HG02840 (cell line): ENCODE results near the gene PNMA1.
A peak's percentile ranks its signal among the peaks of the same experiment; 100 is the strongest.
"Not testable (repeated sequence)": the region's sequence is repeated elsewhere in the genome, so short reads cannot be mapped to it uniquely, and the experiment has no call there.

ENCODE experiments used
- ATAC-seq: cut with Tn5 transposase; IDR thresholded peaks from one replicate; pipeline ENCODE4 v1.9.1; 2021; ENCODE audit warnings: mild to moderate bottlenecking, moderate library complexity, moderate number of reproducible peaks; ENCODE audit not compliant: unreplicated experiment, low FRiP score

Gene PNMA1

GRCh38 chr14:73718418-73719251 is 4.5 kb upstream of the PNMA1 start:
- no peak for ATAC-seq

GRCh38 chr14:73717711-73718417 is 3.7 kb upstream of the PNMA1 start:
- no peak for ATAC-seq

GRCh38 chr14:73717266-73717665 is 3.1 kb upstream of the PNMA1 start:
- no peak for ATAC-seq

GRCh38 chr14:73715707-73716106 is 1.5 kb upstream of the PNMA1 start:
- ATAC-seq = no peak

GRCh38 chr14:73714656-73715081 is 485 bp upstream of the PNMA1 start:
- peak; percentile 4 for ATAC-seq

- no peak for ATAC-seq
Measured at GRCh38 chr14:73713206-73713802, 880 bp downstream of the PNMA1 start.

GRCh38 chr14:73712540-73713180 is 1.5 kb downstream of the PNMA1 start:
- no peak for ATAC-seq

GRCh38 chr14:73712071-73712506 is 2.1 kb downstream of the PNMA1 start:
- no peak for ATAC-seq

- ATAC-seq = no peak
Measured at GRCh38 chr14:73710737-73711136, 3.4 kb downstream of the PNMA1 start.

GRCh38 chr14:73709904-73710469 is 4.2 kb downstream of the PNMA1 start:
- ATAC-seq = no peak

GRCh38 chr14:73708076-73708475 is 6.1 kb downstream of the PNMA1 start:
- not testable (repeated sequence) for ATAC-seq

- ATAC-seq = no peak
Measured at GRCh38 chr14:73700325-73700724, 13.9 kb downstream of the PNMA1 start.

GRCh38 chr14:73696466-73697400 is 17.5 kb downstream of the PNMA1 start:
- no peak for ATAC-seq

- ATAC-seq = no peak
Measured at GRCh38 chr14:73695997-73696396, 18.2 kb downstream of the PNMA1 start.

GRCh38 chr14:73695082-73695481 is 19.1 kb downstream of the PNMA1 start:
- ATAC-seq = no peak

- no peak for ATAC-seq
Measured at GRCh38 chr14:73694083-73694482, 20.1 kb downstream of the PNMA1 start.

- no peak for ATAC-seq
Measured at GRCh38 chr14:73686901-73687300, 27.3 kb downstream of the PNMA1 start.

GRCh38 chr14:73685328-73685727 is 28.9 kb downstream of the PNMA1 start:
- ATAC-seq = no peak

GRCh38 chr14:73684627-73685026 is 29.6 kb downstream of the PNMA1 start:
- no peak for ATAC-seq
